Measurements from ENCODE around the gene MRTO4.
"Not testable (repeated sequence)": the region's sequence is repeated elsewhere in the genome, so short reads cannot be mapped to it uniquely, and the experiment has no call there.

Gene MRTO4

GRCh38 chr1:19229229-19229628, 22.4 kb upstream of the MRTO4 start:
- DNase-seq = no peak

GRCh38 chr1:19229828-19230325, 21.7 kb upstream of the MRTO4 start:
- no peak for DNase-seq

GRCh38 chr1:19231736-19232523, 19.7 kb upstream of the MRTO4 start:
- DNase-seq = not testable (repeated sequence)

GRCh38 chr1:19232524-19232846, 19.1 kb upstream of the MRTO4 start:
- DNase-seq = no peak

GRCh38 chr1:19234224-19234623, 17.4 kb upstream of the MRTO4 start:
- DNase-seq = no peak

- DNase-seq = no peak
Observed at GRCh38 chr1:19239876-19240275, 11.7 kb upstream of the MRTO4 start.

GRCh38 chr1:19240673-19241538, 10.7 kb upstream of the MRTO4 start:
- peak; percentile 56 for DNase-seq

GRCh38 chr1:19250629-19251304, 838 bp upstream of the MRTO4 start:
- no peak for DNase-seq

- no peak for DNase-seq
Observed at GRCh38 chr1:19254416-19254815, 2.8 kb downstream of the MRTO4 start.

GRCh38 chr1:19255288-19255687, 3.7 kb downstream of the MRTO4 start:
- DNase-seq = no peak

- DNase-seq = not testable (repeated sequence)
Observed at GRCh38 chr1:19256301-19256700, 4.7 kb downstream of the MRTO4 start.

- no peak for DNase-seq
Observed at GRCh38 chr1:19257178-19257914, 5.7 kb downstream of the MRTO4 start.

GRCh38 chr1:19258353-19258752, 6.7 kb downstream of the MRTO4 start:
- DNase-seq = no peak

- no peak for DNase-seq
Observed at GRCh38 chr1:19260211-19261138, 8.9 kb downstream of the MRTO4 start.

- no peak for DNase-seq
Observed at GRCh38 chr1:19262047-19262446, 10.4 kb downstream of the MRTO4 start.

GRCh38 chr1:19262744-19263143, 11.1 kb downstream of the MRTO4 start:
- no peak for DNase-seq

- DNase-seq = no peak
Observed at GRCh38 chr1:19268445-19268844, 16.8 kb downstream of the MRTO4 start.

- not testable (repeated sequence) for DNase-seq
Observed at GRCh38 chr1:19269427-19270342, 18.1 kb downstream of the MRTO4 start.

- not testable (repeated sequence) for DNase-seq
Observed at GRCh38 chr1:19270343-19270730, 18.7 kb downstream of the MRTO4 start.

GRCh38 chr1:19272064-19272463, 20.5 kb downstream of the MRTO4 start:
- no peak for DNase-seq
